CD14-positive monocyte (primary cell): ENCODE data around the gene ANKRD2. TPM values are rescaled to one million over a fixed set of nuclear protein-coding genes. Genes with fewer than 3 reads are reported as not detected.

Experiments used
- DNase-seq, 3 donors: peaks; one replicate each; pipeline ENCODE4 v3.0.0-alpha.2; 2011 to 2022
- H2AFZ ChIP-seq: 2 replicates; pipeline ENCODE4 v1.6.0; 2012; ENCODE audit warnings: mild to moderate bottlenecking, low read depth, low read length, inconsistent platforms; ENCODE audit not compliant: insufficient read depth, poor library complexity, severe bottlenecking
- H3K27ac ChIP-seq, 2 donors: 1 replicate in 1 of 2; 2 replicates in 1 of 2; pipeline ENCODE4 v1.5.1; 2012 to 2013; ENCODE audit warnings: low read length in 2 of 2, control low read depth in 1 of 2, inconsistent platforms in 1 of 2, low read depth in 1 of 2, mild to moderate bottlenecking in 1 of 2
- H3K27me3 ChIP-seq, 2 donors: one replicate each; pipeline versions ENCODE4 v1.6.0 to v1.6.1; 2011 to 2013; ENCODE audit warnings: low read length in 2 of 2; ENCODE audit not compliant: control insufficient read depth in 2 of 2, insufficient read depth in 2 of 2
- H3K36me3 ChIP-seq, 2 donors: replicated peaks in 1 of 2; 1 replicate in 1 of 2; 2 replicates in 1 of 2; pipeline versions ENCODE4 v1.5.1 to v1.6.1; 2012 to 2013; ENCODE audit warnings: low read length in 2 of 2, control low read depth in 1 of 2, inconsistent platforms in 1 of 2, mild to moderate bottlenecking in 1 of 2; ENCODE audit not compliant: insufficient read depth in 2 of 2, control insufficient read depth in 1 of 2
- H3K4me1 ChIP-seq, 2 donors: 1 replicate in 1 of 2; 2 replicates in 1 of 2; pipeline versions ENCODE4 v1.5.1 to v1.6.1; 2012 to 2013; ENCODE audit warnings: low read length in 2 of 2, control low read depth in 1 of 2, inconsistent platforms in 1 of 2, mild to moderate bottlenecking in 1 of 2, moderate library complexity in 1 of 2; ENCODE audit not compliant: insufficient read depth in 2 of 2, control insufficient read depth in 1 of 2
- H3K4me2 ChIP-seq: replicated peaks from 2 replicates; pipeline ENCODE3; 2012; ENCODE audit warnings: low read length, moderate library complexity, mild to moderate bottlenecking; ENCODE audit not compliant: poor library complexity, severe bottlenecking; ENCODE audit errors: extremely low read depth
- H3K4me3 ChIP-seq, 3 experiments: fragments of 200-600 bp in 1 of 3; sonication (generic) in 1 of 3; replicated peaks in 1 of 3; 1 replicate in 2 of 3; 2 replicates in 1 of 3; pipeline ENCODE4 v1.5.1; 2011 to 2013; ENCODE audit warnings: low read length in 3 of 3, mild to moderate bottlenecking in 3 of 3, control low read depth in 2 of 3, low read depth in 2 of 3, inconsistent platforms in 1 of 3, moderate library complexity in 1 of 3
- H3K79me2 ChIP-seq: 2 replicates; pipeline ENCODE4 v1.6.0; 2012; ENCODE audit warnings: mild to moderate bottlenecking, control low read depth, inconsistent platforms, low read length, moderate library complexity; ENCODE audit not compliant: insufficient read depth
- H3K9ac ChIP-seq: 2 replicates; pipeline ENCODE4 v1.6.0; 2017; ENCODE audit warnings: low read length, mild to moderate bottlenecking; ENCODE audit not compliant: insufficient read depth, poor library complexity, severe bottlenecking
- H3K9me3 ChIP-seq, 2 donors: replicated peaks in 1 of 2; 1 replicate in 1 of 2; 2 replicates in 1 of 2; pipeline versions ENCODE4 v1.5.1 to v1.6.1; 2012 to 2013; ENCODE audit warnings: low read length in 2 of 2, control low read depth in 1 of 2; ENCODE audit not compliant: control insufficient read depth in 1 of 2, insufficient read depth in 1 of 2
- H4K20me1 ChIP-seq: 2 replicates; pipeline ENCODE4 v1.6.0; 2012; ENCODE audit warnings: mild to moderate bottlenecking, low read length, control low read depth, moderate library complexity; ENCODE audit not compliant: insufficient read depth
- H3K27ac Mint-ChIP-seq, 7 donors: one replicate each; pipeline ENCODE4 v1.8.0; 2020; ENCODE audit warnings: mild to moderate bottlenecking in 7 of 7, mixed read lengths in 7 of 7, moderate library complexity in 6 of 7, inconsistent platforms in 2 of 7
- H3K27me3 Mint-ChIP-seq, 3 donors: one replicate each; pipeline ENCODE4 v1.8.0; 2021 to 2022; ENCODE audit warnings: low read depth in 3 of 3, mild to moderate bottlenecking in 3 of 3, mixed read lengths in 3 of 3, moderate library complexity in 3 of 3, inconsistent platforms in 1 of 3
- H3K36me3 Mint-ChIP-seq, 2 donors: one replicate each; pipeline ENCODE4 v1.8.0; 2020; ENCODE audit warnings: mixed read lengths in 2 of 2, inconsistent platforms in 1 of 2, mild to moderate bottlenecking in 1 of 2
- H3K4me1 Mint-ChIP-seq: one replicate; pipeline ENCODE4 v1.8.0; 2020; ENCODE audit warnings: mild to moderate bottlenecking, mixed read lengths
- H3K4me3 Mint-ChIP-seq, 2 donors: one replicate each; pipeline ENCODE4 v1.8.0; 2020; ENCODE audit warnings: mild to moderate bottlenecking in 2 of 2, mixed read lengths in 2 of 2, moderate library complexity in 1 of 2
- H3K9me3 Mint-ChIP-seq, 7 donors: one replicate each; pipeline ENCODE4 v1.8.0; 2020 to 2022; ENCODE audit warnings: mixed read lengths in 7 of 7, mild to moderate bottlenecking in 6 of 7, moderate library complexity in 6 of 7, inconsistent platforms in 2 of 7
- CTCF ChIP-seq: fragments of 200-600 bp; IDR thresholded peaks from one replicate; pipeline ENCODE4 v1.8.0; 2022; ENCODE audit warnings: antibody characterized with exemption, mild to moderate bottlenecking
- WGBS: methylation state at CpG from one replicate; pipeline ENCODE4 v1.1.5; 2013; ENCODE audit warnings: missing lambda C conversion rate; ENCODE audit not compliant: insufficient coverage; 5-methylcytosine and 5-hydroxymethylcytosine counted together
- intact Hi-C, 2 donors: fragments of 100-400 bp; cut with micrococcal nuclease; formaldehyde crosslinking; loops; one replicate each; pipeline versions ENCODE4 v1.15.0 to v1.15.1; 2023
- polyA plus RNA-seq, 3 donors: library from polyadenylated mRNA; depleted of rRNA in 1 of 3; unstranded in 2 of 3; stranded (reverse) in 1 of 3; fragments of 300-500 nt in 2 of 3; fragments of >200 nt in 1 of 3; fragmentation: Illumina TruSeq in 2 of 3; gene quantifications; 1 replicate in 2 of 3; 2 replicates in 1 of 3; pipeline ENCODE4 v1.2.3, GENCODE V29; 2012 to 2021

Gene ANKRD2
- polyA plus RNA-seq, 3 donors: not detected

GRCh38 chr10:97546456-97547270 lies 25.9 kb upstream of the ANKRD2 start:
- no peaks in the 10 kb centered on the region for H3K9me3 Mint-ChIP-seq
- WGBS: 98% methylated on average over 9 of the region's 18 CpGs
- Histone ChIP-seq H3K9ac (no peak overlapping the region), H3K4me2 (no peak overlapping the region), H3K27ac (no peak overlapping the region), H4K20me1 (peaks cover 10% of the 10 kb centered on the region), H3K36me3 (peaks cover 0 to 12% of the 10 kb centered on the region in 2 donors), H2AFZ (no peak overlapping the region), H3K4me1 (peaks cover 25 to 41% of the 10 kb centered on the region in 2 donors), H3K79me2 (peaks cover 8% of the 10 kb centered on the region), H3K9me3 (no peaks in the 10 kb centered on the region), H3K27me3 (no peaks in the 10 kb centered on the region), H3K4me3 (no peak overlapping the region)
- no peak for DNase-seq
- TF ChIP-seq CTCF: no peak
- no peak overlapping the region for H3K4me3 Mint-ChIP-seq
- peaks cover 4 to 7% of the 10 kb centered on the region in 2 donors for H3K36me3 Mint-ChIP-seq
- H3K27ac Mint-ChIP-seq: peak overlapping the region in 1 of 7 donors; percentile 82
- intact Hi-C loops: no loop called here
- H3K4me1 Mint-ChIP-seq: peaks cover 27% of the 10 kb centered on the region
- H3K27me3 Mint-ChIP-seq: peaks cover 0 to 1% (median 0%) of the 10 kb centered on the region in 3 donors

GRCh38 chr10:97547271-97547600 lies 25.3 kb upstream of the ANKRD2 start:
- Mint-ChIP-seq H3K27me3 (peaks cover 0 to 1% (median 0%) of the 10 kb centered on the region in 3 donors), H3K4me3 (no peak overlapping the region), H3K27ac (no peak overlapping the region), H3K36me3 (peaks cover 4 to 7% of the 10 kb centered on the region in 2 donors), H3K4me1 (peaks cover 21% of the 10 kb centered on the region), H3K9me3 (no peaks in the 10 kb centered on the region)
- H4K20me1 ChIP-seq: peaks cover 10% of the 10 kb centered on the region
- WGBS: 100% methylated on average over 1 of the region's 4 CpGs
- intact Hi-C loops: no loop called here
- H3K9me3 ChIP-seq: no peaks in the 10 kb centered on the region
- no peak overlapping the region for H3K27ac ChIP-seq
- no peak for TF ChIP-seq CTCF
- no peaks in the 10 kb centered on the region for H3K27me3 ChIP-seq
- H3K79me2 ChIP-seq: peaks cover 7% of the 10 kb centered on the region
- H3K9ac ChIP-seq: no peak overlapping the region
- no peak overlapping the region for H2AFZ ChIP-seq
- H3K4me2 ChIP-seq: no peak overlapping the region
- no peak overlapping the region for H3K4me3 ChIP-seq
- peaks cover 0 to 12% of the 10 kb centered on the region in 2 donors for H3K36me3 ChIP-seq
- no peak for DNase-seq
- H3K4me1 ChIP-seq: peaks cover 19 to 35% of the 10 kb centered on the region in 2 donors
